Measurements from ENCODE around the gene SARDH. TPM values are rescaled to one million over a fixed set of nuclear protein-coding genes. Genes with fewer than 3 reads are reported as not detected.

The SARDH gene
- total RNA-seq, 1 experiment from 2014 or later: 5.6 TPM

- Histone ChIP-seq H2AFZ (ENCODE audit: low read depth, low read length, poor library complexity, severe bottlenecking) (no peak overlapping the region), H3K9me2 (ENCODE audit: insufficient read depth) (no peaks in the 10 kb centered on the region), H3K4me2 (ENCODE audit: low read length) (no peak overlapping the region), H3K27ac (ENCODE audit: low read depth, low read length) (no peak overlapping the region), H3K9ac (ENCODE audit: low read length) (no peak overlapping the region), H3K27me3 (ENCODE audit: insufficient read depth, low read length) (no peaks in the 10 kb centered on the region), H3K4me1 (ENCODE audit: control insufficient read depth in 1 of 2, insufficient read depth in 2 of 2, low read length in 2 of 2) (no peaks in the 10 kb centered on the region), H4K20me1 (ENCODE audit: insufficient read depth) (no peaks in the 10 kb centered on the region), H3K36me3 (ENCODE audit: control insufficient read depth in 1 of 2, insufficient read depth in 2 of 2, low read length in 2 of 2) (no peaks in the 10 kb centered on the region), H3K9me3 (ENCODE audit: control insufficient read depth in 1 of 2, insufficient read depth in 1 of 2, low read depth in 1 of 2, low read length in 2 of 2) (no peaks in the 10 kb centered on the region), H3K79me2 (ENCODE audit: insufficient read depth, low read length) (no peaks in the 10 kb centered on the region), H3K4me3 (replicated peaks in 1 of 2; ENCODE audit: low read depth in 1 of 2, low read length in 2 of 2) (no peak overlapping the region)
- BruUV-seq (replicated peaks): no TSS peak
- ATAC-seq: no peak
- ChIA-PET POLR2A (no interaction called here), CTCF (no interaction called here), RAD21 (ENCODE audit: low non-redundant PET in 1 of 2, low total read pairs in 2 of 2, uncharacterized antibody in 2 of 2, unreplicated experiment in 2 of 2) (no interaction called here)
- DNase-seq (ENCODE audit: low read depth, low spot score): no peak
- TF ChIP-seq ELF1 (IDR thresholded peaks at IDR 0.05; ENCODE audit: borderline replicate concordance, low read depth) (no peak), CEBPB (IDR thresholded peaks at IDR 0.05; ENCODE audit: low read depth) (no peak), POLR2A (IDR thresholded peaks at IDR 0.05; ENCODE audit: borderline replicate concordance, extremely low read depth, insufficient read depth, insufficient read length) (no peak), ZBTB33 (IDR thresholded peaks at IDR 0.05; ENCODE audit: extremely low read depth, insufficient replicate concordance, low read length) (no peak), TCF7L2 (IDR thresholded peaks at IDR 0.05; ENCODE audit: borderline replicate concordance, extremely low read depth, insufficient read depth, insufficient read length) (no peak), EZH2phosphoT487 (IDR thresholded peaks at IDR 0.05; ENCODE audit: borderline replicate concordance) (no peak)
- intact Hi-C loops (cut with micrococcal nuclease): no loop called here
Measured at GRCh38 chr9:133713960-133714495, 24.1 kb downstream of the SARDH start.

Measured in HCT116 (cell line).